Stomach (tissue), 4 donors: Measurements from ENCODE around the gene INAFM2.

Source experiments
- CTCF ChIP-seq, 7 experiments: fragments of 450-650 bp in 4 of 7; fragments of 200-600 bp in 3 of 7; sonication (generic) in 3 of 7; IDR thresholded peaks; one replicate each; pipeline ENCODE4 v1.5.1; 2016 to 2019; ENCODE audit warnings: antibody characterized with exemption in 7 of 7, control low read depth in 2 of 7, mild to moderate bottlenecking in 1 of 7
- EP300 ChIP-seq: sonication (generic); formaldehyde crosslinking; IDR thresholded peaks from one replicate; pipeline ENCODE4 v1.6.1; 2017; ENCODE audit warnings: antibody characterized with exemption
- POLR2A ChIP-seq, 4 donors: fragments of 450-650 bp; IDR thresholded peaks; one replicate each; pipeline ENCODE4 v1.6.1; 2016; ENCODE audit warnings: antibody characterized with exemption in 4 of 4, control low read depth in 2 of 4, mild to moderate bottlenecking in 1 of 4, moderate library complexity in 1 of 4
- POLR2AphosphoS5 ChIP-seq, 3 donors: sonication (generic); formaldehyde crosslinking; IDR thresholded peaks; one replicate each; pipeline ENCODE4 v1.6.1; 2016; ENCODE audit warnings: antibody characterized with exemption in 3 of 3

- no peak for TF ChIP-seq CTCF (IDR thresholded peaks at IDR 0.05)
- TF ChIP-seq POLR2A (IDR thresholded peaks at IDR 0.05) = no peak
- no peak for TF ChIP-seq POLR2AphosphoS5 (IDR thresholded peaks at IDR 0.05)
- TF ChIP-seq EP300 = no peak
Observed at GRCh38 chr15:40339621-40339945, 16.1 kb downstream of the INAFM2 start.
